A549 (cell line): ENCODE results near the gene RAD51B. TPM values are rescaled to one million over a fixed set of nuclear protein-coding genes. Genes with fewer than 3 reads are reported as not detected.

Source experiments
- ATAC-seq, 2 experiments: fragments of 200-7000 bp in 1 of 2; fragments of >200 bp in 1 of 2; cut with Nextera tagmentation in 1 of 2; cut with Tn5 transposase in 1 of 2; 3 replicates each; pipeline versions ENCODE4 v1.8.0 to v1.9.1; 2018 to 2020; ENCODE audit warnings: mild to moderate bottlenecking in 1 of 2, moderate library complexity in 1 of 2
- CTCF ChIA-PET: fragments of 300-600 bp; sonication (Branson Sonifier 250); formaldehyde crosslinking; extraction: SDS; loops from one replicate; lab custom pipeline; 2021; ENCODE audit warnings: antibody characterized with exemption, inconsistent platforms; lab: Yijun Ruan, JAX
- POLR2A ChIA-PET: fragments of 350-600 bp; formaldehyde crosslinking; extraction: SDS; loops from one replicate; lab custom pipeline; 2021; ENCODE audit warnings: antibody characterized with exemption, inconsistent platforms; lab: Yijun Ruan, JAX
- DNase-seq, 2 experiments: peaks; one replicate each; pipeline versions ENCODE4 v3.0.0 to v3.0.0-alpha.2; 2011 to 2016; ENCODE audit warnings: low read depth in 1 of 2, low spot score in 1 of 2
- FAIRE-seq: peaks from 2 replicates; lab custom pipeline; 2011; peaks lifted over from hg19 to GRCh38; lab: Jason Lieb, UNC
- H3K27ac ChIP-seq, 2 experiments: fragments of >200 bp; sonication (Bioruptor Twin); formaldehyde crosslinking; 3 replicates each; pipeline ENCODE4 v1.5.1; 2016 to 2017
- H3K4me1 ChIP-seq: fragments of >200 bp; sonication (Bioruptor Twin); formaldehyde crosslinking; 3 replicates; pipeline ENCODE4 v1.6.1; 2016
- H3K4me2 ChIP-seq: fragments of >200 bp; sonication (Bioruptor Twin); formaldehyde crosslinking; 3 replicates; pipeline ENCODE4 v1.6.1; 2016
- H3K4me3 ChIP-seq: fragments of >200 bp; sonication (Bioruptor Twin); formaldehyde crosslinking; 3 replicates; pipeline ENCODE4 v1.5.1; 2016
- H3K9me3 ChIP-seq: fragments of >200 bp; sonication (Bioruptor Twin); formaldehyde crosslinking; 3 replicates; pipeline ENCODE4 v1.6.1; 2016
- BCL3 ChIP-seq: fragments of >200 bp; sonication (Bioruptor Twin); formaldehyde crosslinking; IDR thresholded peaks from 3 replicates; pipeline ENCODE4 v1.6.1; 2016
- E2F6 ChIP-seq: IDR thresholded peaks from 2 replicates; pipeline ENCODE4 v1.6.1; 2012; ENCODE audit warnings: low read depth, borderline replicate concordance
- ESRRA ChIP-seq: fragments of 150-350 bp; IDR thresholded peaks from 2 replicates; pipeline ENCODE4 v1.6.1; 2014; ENCODE audit warnings: mild to moderate bottlenecking, low read length, borderline replicate concordance
- FOSB ChIP-seq: fragments of 250-450 bp; sonication (Bioruptor Pico); IDR thresholded peaks from 2 replicates; pipeline ENCODE4 v1.5.0; 2020; ENCODE audit warnings: mild to moderate bottlenecking, moderate library complexity
- FOSL2 ChIP-seq, 2 experiments: fragments of 450-650 bp in 1 of 2; fragments of >200 bp in 1 of 2; sonication (Bioruptor Twin) in 1 of 2; formaldehyde crosslinking; IDR thresholded peaks; 2 replicates each; pipeline versions ENCODE4 v1.5.0 to v1.6.1; 2016 to 2020; ENCODE audit warnings: mild to moderate bottlenecking in 1 of 2, moderate library complexity in 1 of 2
- HES2 ChIP-seq: fragments of >200 bp; sonication (Bioruptor Twin); formaldehyde crosslinking; IDR thresholded peaks from 2 replicates; pipeline ENCODE4 v1.6.1; 2016
- HOXA7 ChIP-seq: fragments of 250-450 bp; sonication (Bioruptor Pico); IDR thresholded peaks from 2 replicates; pipeline ENCODE4 v1.5.0; 2020; ENCODE audit warnings: mild to moderate bottlenecking, moderate library complexity
- JUN ChIP-seq, 2 experiments: fragments of >200 bp; sonication (Bioruptor Twin); formaldehyde crosslinking; IDR thresholded peaks; 2 replicates in 1 of 2; 3 replicates in 1 of 2; pipeline ENCODE4 v1.6.1; 2016 to 2017
- JUNB ChIP-seq: fragments of >200 bp; sonication (Bioruptor Twin); formaldehyde crosslinking; IDR thresholded peaks from 2 replicates; pipeline ENCODE4 v1.6.1; 2016
- MAZ ChIP-seq: fragments of 150-350 bp; IDR thresholded peaks from 2 replicates; pipeline ENCODE4 v1.6.1; 2014; ENCODE audit warnings: antibody characterized with exemption, low read depth, low read length, borderline replicate concordance
- PHF8 ChIP-seq: fragments of 200-600 bp; sonication (generic); IDR thresholded peaks from 2 replicates; pipeline ENCODE4 v1.6.1; 2016; ENCODE audit warnings: low read depth, mild to moderate bottlenecking, antibody characterized with exemption, moderate library complexity, borderline replicate concordance
- RCOR1 ChIP-seq: fragments of 150-350 bp; IDR thresholded peaks from 2 replicates; pipeline ENCODE4 v1.6.1; 2014; ENCODE audit warnings: antibody characterized with exemption, low read length, low read depth
- ZFP36 ChIP-seq: fragments of 450-650 bp; IDR thresholded peaks from 2 replicates; pipeline ENCODE4 v1.6.1; 2014; ENCODE audit warnings: borderline replicate concordance; ENCODE audit not compliant: partially characterized antibody
- WGBS: methylation state at CpG from one replicate; pipeline ENCODE4 v1.1.6; 2017; ENCODE audit errors: missing lambda C conversion rate; 5-methylcytosine and 5-hydroxymethylcytosine counted together
- polyA plus RNA-seq, 4 experiments: library from polyadenylated mRNA; depleted of rRNA in 3 of 4; stranded (reverse); fragments of >200 nt; fragmentation: RNase III in 1 of 4; extraction: RNeasy Plus Mini Kit Qiagen cat#74134 plus additional on column Dnase treatment in 1 of 4; gene quantifications; 2 replicates in 3 of 4; 3 replicates in 1 of 4; pipeline ENCODE4 v1.2.3, GENCODE V29; 2011 to 2017
- TF ChIP-seq, protein P1 (sequence below): IDR thresholded peaks from 2 replicates; pipeline ENCODE4 v1.6.1; 2012
- TF ChIP-seq, protein P2 (sequence below): IDR thresholded peaks from 2 replicates; pipeline ENCODE4 v1.6.1; 2012
- TF ChIP-seq, protein P3 (sequence below): fragments of 250-450 bp; sonication (Bioruptor Pico); IDR thresholded peaks from 2 replicates; pipeline ENCODE4 v1.5.0; 2020; ENCODE audit warnings: low read depth, mild to moderate bottlenecking, moderate library complexity
- TF ChIP-seq, protein P4 (sequence below): fragments of >200 bp; sonication (Bioruptor Twin); formaldehyde crosslinking; IDR thresholded peaks from 3 replicates; pipeline ENCODE4 v1.5.1; 2016

Gene RAD51B
- polyA plus RNA-seq, 2 of the 4 experiments (the other 2 are of a cell fraction), result 7.2 to 10.8 TPM

GRCh38 chr14:68390741-68391140 lies 571.2 kb downstream of the RAD51B start:
- 84% methylated on average over 2 of the region's 2 CpGs for WGBS

DNA sequence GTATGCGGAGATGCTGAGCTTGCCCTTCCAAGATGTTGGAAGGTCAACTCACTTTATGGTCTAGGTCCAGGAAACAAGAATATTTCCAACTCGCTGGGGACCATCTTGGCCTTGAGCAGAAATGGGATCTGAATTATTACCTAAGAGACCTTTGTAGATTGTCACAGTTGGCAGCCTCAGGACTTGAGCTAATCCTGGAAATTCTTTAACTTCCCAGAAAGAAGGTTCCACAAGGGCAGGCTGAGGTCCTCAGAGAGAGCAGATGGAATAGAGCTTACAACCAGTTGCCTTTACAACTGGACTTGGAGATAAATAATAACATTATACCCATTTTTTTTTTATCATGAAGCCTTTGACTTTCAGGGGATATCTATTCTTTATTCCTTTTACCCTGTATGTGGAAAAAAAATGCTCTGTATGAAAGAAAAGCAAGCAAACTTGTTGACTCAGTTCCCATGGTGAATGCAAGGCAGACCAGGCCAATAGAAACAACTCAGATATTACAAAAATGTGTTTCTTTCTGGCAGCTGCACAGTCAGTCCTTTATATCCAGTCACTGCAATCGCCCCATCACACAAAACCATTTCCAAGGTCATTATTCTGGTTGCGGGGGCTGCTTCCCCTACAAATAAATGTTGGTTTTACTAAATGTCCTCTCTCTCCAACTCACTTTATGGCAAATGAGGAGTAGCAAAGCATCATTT lies 571.9 kb downstream of the RAD51B start:
- peaks cover 29% of the 10 kb centered on the region for H3K4me1 ChIP-seq
- no peak for FAIRE-seq
- 88% methylated on average over 4 of the region's 4 CpGs for WGBS
- POLR2A ChIA-PET, result no interaction called here
- TF ChIP-seq E2F6 (no peak), BCL3 (no peak)
- TF ChIP-seq, all 56 proteins: peak for 0
- no peaks in the 10 kb centered on the region for H3K9me3 ChIP-seq
- H3K4me3 ChIP-seq, result no peak overlapping the region
- CTCF ChIA-PET, result interaction anchor here (0.6 to 1.3 kb wide), 2 partner anchors 9 to 246 kb away, joined by 3 read pairs; no protein-coding TSS in a partner anchor
- DNase-seq (no peak), ATAC-seq (no peak)
- H3K27ac ChIP-seq, result peak overlapping the region in 1 of 2 experiments; percentile 23; a peak in 1 of 6 replicates
- no peak overlapping the region for H3K4me2 ChIP-seq

More at GRCh38 chr14:68390741-68391140, 571.2 kb downstream of the RAD51B start:
- Histone ChIP-seq H3K9me3 (no peaks in the 10 kb centered on the region), H3K27ac (no peak overlapping the region), H3K4me3 (no peak overlapping the region), H3K4me1 (peaks cover 26% of the 10 kb centered on the region), H3K4me2 (no peak overlapping the region)
- no peak for ATAC-seq
- CTCF ChIA-PET, result interaction anchor here (0.6 kb wide), 1 partner anchor 246 kb away, joined by 3 read pairs; no protein-coding TSS in a partner anchor
- no peak for FAIRE-seq
- TF ChIP-seq MAZ (no peak), BCL3 (no peak), JUNB (no peak), ZFP36 (no peak), HES2 (no peak), RCOR1 (no peak), PHF8 (no peak), ESRRA (no peak), FOSB (CRISPR knock-in tag) (no peak), HOXA7 (CRISPR knock-in tag) (no peak), JUN (IDR thresholded peaks at IDR 0.05) (no peak), FOSL2 (IDR thresholded peaks at IDR 0.05) (no peak), FOSL2 (CRISPR knock-in tag; IDR thresholded peaks at IDR 0.05) (no peak)
- TF ChIP-seq, protein P1, sequence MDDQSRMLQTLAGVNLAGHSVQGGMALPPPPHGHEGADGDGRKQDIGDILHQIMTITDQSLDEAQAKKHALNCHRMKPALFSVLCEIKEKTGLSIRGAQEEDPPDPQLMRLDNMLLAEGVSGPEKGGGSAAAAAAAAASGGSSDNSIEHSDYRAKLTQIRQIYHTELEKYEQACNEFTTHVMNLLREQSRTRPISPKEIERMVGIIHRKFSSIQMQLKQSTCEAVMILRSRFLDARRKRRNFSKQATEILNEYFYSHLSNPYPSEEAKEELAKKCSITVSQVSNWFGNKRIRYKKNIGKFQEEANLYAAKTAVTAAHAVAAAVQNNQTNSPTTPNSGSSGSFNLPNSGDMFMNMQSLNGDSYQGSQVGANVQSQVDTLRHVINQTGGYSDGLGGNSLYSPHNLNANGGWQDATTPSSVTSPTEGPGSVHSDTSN, result no peak
- TF ChIP-seq, protein P2, sequence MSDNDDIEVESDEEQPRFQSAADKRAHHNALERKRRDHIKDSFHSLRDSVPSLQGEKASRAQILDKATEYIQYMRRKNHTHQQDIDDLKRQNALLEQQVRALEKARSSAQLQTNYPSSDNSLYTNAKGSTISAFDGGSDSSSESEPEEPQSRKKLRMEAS, result no peak
- TF ChIP-seq, protein P3, sequence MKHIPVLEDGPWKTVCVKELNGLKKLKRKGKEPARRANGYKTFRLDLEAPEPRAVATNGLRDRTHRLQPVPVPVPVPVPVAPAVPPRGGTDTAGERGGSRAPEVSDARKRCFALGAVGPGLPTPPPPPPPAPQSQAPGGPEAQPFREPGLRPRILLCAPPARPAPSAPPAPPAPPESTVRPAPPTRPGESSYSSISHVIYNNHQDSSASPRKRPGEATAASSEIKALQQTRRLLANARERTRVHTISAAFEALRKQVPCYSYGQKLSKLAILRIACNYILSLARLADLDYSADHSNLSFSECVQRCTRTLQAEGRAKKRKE (CRISPR knock-in tag), result no peak
- TF ChIP-seq, protein P4, sequence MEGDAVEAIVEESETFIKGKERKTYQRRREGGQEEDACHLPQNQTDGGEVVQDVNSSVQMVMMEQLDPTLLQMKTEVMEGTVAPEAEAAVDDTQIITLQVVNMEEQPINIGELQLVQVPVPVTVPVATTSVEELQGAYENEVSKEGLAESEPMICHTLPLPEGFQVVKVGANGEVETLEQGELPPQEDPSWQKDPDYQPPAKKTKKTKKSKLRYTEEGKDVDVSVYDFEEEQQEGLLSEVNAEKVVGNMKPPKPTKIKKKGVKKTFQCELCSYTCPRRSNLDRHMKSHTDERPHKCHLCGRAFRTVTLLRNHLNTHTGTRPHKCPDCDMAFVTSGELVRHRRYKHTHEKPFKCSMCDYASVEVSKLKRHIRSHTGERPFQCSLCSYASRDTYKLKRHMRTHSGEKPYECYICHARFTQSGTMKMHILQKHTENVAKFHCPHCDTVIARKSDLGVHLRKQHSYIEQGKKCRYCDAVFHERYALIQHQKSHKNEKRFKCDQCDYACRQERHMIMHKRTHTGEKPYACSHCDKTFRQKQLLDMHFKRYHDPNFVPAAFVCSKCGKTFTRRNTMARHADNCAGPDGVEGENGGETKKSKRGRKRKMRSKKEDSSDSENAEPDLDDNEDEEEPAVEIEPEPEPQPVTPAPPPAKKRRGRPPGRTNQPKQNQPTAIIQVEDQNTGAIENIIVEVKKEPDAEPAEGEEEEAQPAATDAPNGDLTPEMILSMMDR, result no peak
- POLR2A ChIA-PET, result no interaction called here
- no peak for DNase-seq
